GM18511 (cell line): ENCODE data around the gene CALY.

Experiments used
- ATAC-seq: cut with Tn5 transposase; IDR thresholded peaks from one replicate; pipeline ENCODE4 v1.9.1; 2021; ENCODE audit warnings: mild to moderate bottlenecking, moderate library complexity; ENCODE audit not compliant: unreplicated experiment

The CALY gene

GRCh38 chr10:133312769-133313145 is 23.9 kb downstream of the CALY start:
- ATAC-seq: no peak

GRCh38 chr10:133312016-133312768 is 24.5 kb downstream of the CALY start:
- no peak for ATAC-seq

GRCh38 chr10:133311570-133311969 is 25.1 kb downstream of the CALY start:
- ATAC-seq: no peak

- ATAC-seq: no peak
These were observed 25.9 kb downstream of the CALY start for GRCh38 chr10:133310789-133311188.

GRCh38 chr10:133310399-133310755 is 26.3 kb downstream of the CALY start:
- no peak for ATAC-seq

- no peak for ATAC-seq
These were observed 26.8 kb downstream of the CALY start for GRCh38 chr10:133309720-133310398.

GRCh38 chr10:133309100-133309719 is 27.5 kb downstream of the CALY start:
- peak; percentile 73 for ATAC-seq

- ATAC-seq: peak; percentile 78
These were observed 28.1 kb downstream of the CALY start, which contains the start of the genes TUBGCP2 and ZNF511 for GRCh38 chr10:133308421-133309099. Gene TUBGCP2 (minus strand): TSS chr10:133308872. CDS start chr10:133302941, 5,931 bp downstream. Gene ZNF511 (plus strand): TSS chr10:133308914. CDS start chr10:133308944, 30 bp downstream.

- peak; percentile 59 for ATAC-seq
These were observed 28.8 kb downstream of the CALY start for GRCh38 chr10:133307776-133308420.

GRCh38 chr10:133306941-133307379 is 29.7 kb downstream of the CALY start:
- no peak for ATAC-seq

GRCh38 chr10:133306097-133306476 is 30.6 kb downstream of the CALY start:
- no peak for ATAC-seq

GRCh38 chr10:133303206-133303605 is 33.5 kb downstream of the CALY start:
- no peak for ATAC-seq

GRCh38 chr10:133302230-133302629 is 34.5 kb downstream of the CALY start:
- no peak for ATAC-seq

- ATAC-seq: no peak
These were observed 37.0 kb downstream of the CALY start for GRCh38 chr10:133299738-133300137.

- no peak for ATAC-seq
These were observed 37.5 kb downstream of the CALY start for GRCh38 chr10:133299224-133299623.

- ATAC-seq: no peak
These were observed 38.2 kb downstream of the CALY start for GRCh38 chr10:133298466-133298865.

GRCh38 chr10:133297504-133297903 is 39.2 kb downstream of the CALY start:
- no peak for ATAC-seq

- ATAC-seq: no peak
These were observed 41.0 kb downstream of the CALY start for GRCh38 chr10:133295426-133296320.

GRCh38 chr10:133294189-133294588 is 42.5 kb downstream of the CALY start:
- ATAC-seq: no peak

- no peak for ATAC-seq
These were observed 42.9 kb downstream of the CALY start for GRCh38 chr10:133293810-133294119.
